WTC11 (cell line): Measurements from ENCODE around the gene MN1.

Experiments
- CTCF ChIP-seq: fragments of 200-600 bp; IDR thresholded peaks from 2 replicates; pipeline ENCODE4 v1.8.0; 2022; ENCODE audit warnings: antibody characterized with exemption
- IRF1 ChIP-seq: sonication (generic); formaldehyde crosslinking; IDR thresholded peaks from 2 replicates; pipeline ENCODE4 v1.8.0; 2023; ENCODE audit warnings: missing genetic modification reagents
- MAX ChIP-seq: sonication (generic); formaldehyde crosslinking; IDR thresholded peaks from 2 replicates; pipeline ENCODE4 v1.8.0; 2022; ENCODE audit warnings: mild to moderate bottlenecking, missing genetic modification reagents
- NR3C1 ChIP-seq: sonication (generic); formaldehyde crosslinking; conservative IDR thresholded peaks from 2 replicates; pipeline ENCODE4 v1.8.1; 2023; ENCODE audit warnings: low read depth, mild to moderate bottlenecking, missing genetic modification reagents
- STAT6 ChIP-seq: sonication (generic); formaldehyde crosslinking; conservative IDR thresholded peaks from 2 replicates; pipeline ENCODE4 v1.8.1; 2023; ENCODE audit warnings: mild to moderate bottlenecking, low read depth, missing genetic modification reagents, moderate library complexity
- USF1 ChIP-seq: sonication (generic); formaldehyde crosslinking; IDR thresholded peaks from 2 replicates; pipeline ENCODE4 v1.8.0; 2022; ENCODE audit warnings: mild to moderate bottlenecking, missing genetic modification reagents

GRCh38 chr22:27723158-27723557 lies 78.4 kb downstream of the MN1 start:
- TF ChIP-seq CTCF (no peak), USF1 (CRISPR knock-in tag) (no peak), NR3C1 (CRISPR knock-in tag) (no peak), STAT6 (CRISPR knock-in tag) (no peak), IRF1 (CRISPR knock-in tag) (no peak), MAX (CRISPR knock-in tag) (no peak)
